ENCODE measurements around the gene PAM.
"Not testable (repeated sequence)": the region's sequence is repeated elsewhere in the genome, so short reads cannot be mapped to it uniquely, and the experiment has no call there.

Gene PAM

DNA sequence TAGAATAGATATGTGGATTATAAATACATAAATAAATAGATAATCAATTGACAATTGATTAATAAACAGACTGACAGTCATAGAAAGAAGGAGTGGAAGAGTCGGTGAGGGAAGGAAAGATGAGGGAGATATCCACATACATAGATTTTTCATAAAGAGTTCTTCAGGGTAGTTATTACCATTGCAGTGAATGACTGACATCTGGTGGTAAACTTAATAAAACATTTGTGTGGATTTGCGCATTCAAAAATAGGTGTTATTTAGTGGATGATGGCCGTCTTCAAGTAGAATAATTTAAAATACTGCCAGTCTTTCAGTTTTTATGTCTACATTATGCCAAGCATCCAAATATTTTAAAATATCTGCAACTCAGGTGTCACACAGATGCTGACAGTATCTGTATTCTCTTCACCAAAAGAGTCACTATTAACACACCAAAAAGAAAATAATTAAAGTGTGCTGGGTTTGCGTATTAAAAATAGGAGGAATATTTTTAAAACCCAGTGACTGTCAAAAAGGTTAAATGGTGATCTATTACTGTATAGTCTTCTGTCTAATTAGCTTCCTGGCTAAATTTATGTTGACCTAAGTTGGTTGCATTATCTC is 286.1 kb downstream of the PAM start:
- DNase-seq (ENCODE audit: low read depth) = peak; percentile 45
- TF ChIP-seq, protein P1, sequence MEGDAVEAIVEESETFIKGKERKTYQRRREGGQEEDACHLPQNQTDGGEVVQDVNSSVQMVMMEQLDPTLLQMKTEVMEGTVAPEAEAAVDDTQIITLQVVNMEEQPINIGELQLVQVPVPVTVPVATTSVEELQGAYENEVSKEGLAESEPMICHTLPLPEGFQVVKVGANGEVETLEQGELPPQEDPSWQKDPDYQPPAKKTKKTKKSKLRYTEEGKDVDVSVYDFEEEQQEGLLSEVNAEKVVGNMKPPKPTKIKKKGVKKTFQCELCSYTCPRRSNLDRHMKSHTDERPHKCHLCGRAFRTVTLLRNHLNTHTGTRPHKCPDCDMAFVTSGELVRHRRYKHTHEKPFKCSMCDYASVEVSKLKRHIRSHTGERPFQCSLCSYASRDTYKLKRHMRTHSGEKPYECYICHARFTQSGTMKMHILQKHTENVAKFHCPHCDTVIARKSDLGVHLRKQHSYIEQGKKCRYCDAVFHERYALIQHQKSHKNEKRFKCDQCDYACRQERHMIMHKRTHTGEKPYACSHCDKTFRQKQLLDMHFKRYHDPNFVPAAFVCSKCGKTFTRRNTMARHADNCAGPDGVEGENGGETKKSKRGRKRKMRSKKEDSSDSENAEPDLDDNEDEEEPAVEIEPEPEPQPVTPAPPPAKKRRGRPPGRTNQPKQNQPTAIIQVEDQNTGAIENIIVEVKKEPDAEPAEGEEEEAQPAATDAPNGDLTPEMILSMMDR (IDR thresholded peaks at IDR 0.05; ENCODE audit: insufficient read depth, low read depth, low read length, missing control alignments) = peak; percentile 23
- no peak overlapping the region for H3K4me3 ChIP-seq (ENCODE audit: low read depth, low read length)

GRCh38 chr5:103046706-103047105 is 291.6 kb downstream of the PAM start:
- H3K4me3 ChIP-seq (ENCODE audit: low read depth, low read length); DNase-seq (ENCODE audit: low read depth): not testable (repeated sequence)

DNA sequence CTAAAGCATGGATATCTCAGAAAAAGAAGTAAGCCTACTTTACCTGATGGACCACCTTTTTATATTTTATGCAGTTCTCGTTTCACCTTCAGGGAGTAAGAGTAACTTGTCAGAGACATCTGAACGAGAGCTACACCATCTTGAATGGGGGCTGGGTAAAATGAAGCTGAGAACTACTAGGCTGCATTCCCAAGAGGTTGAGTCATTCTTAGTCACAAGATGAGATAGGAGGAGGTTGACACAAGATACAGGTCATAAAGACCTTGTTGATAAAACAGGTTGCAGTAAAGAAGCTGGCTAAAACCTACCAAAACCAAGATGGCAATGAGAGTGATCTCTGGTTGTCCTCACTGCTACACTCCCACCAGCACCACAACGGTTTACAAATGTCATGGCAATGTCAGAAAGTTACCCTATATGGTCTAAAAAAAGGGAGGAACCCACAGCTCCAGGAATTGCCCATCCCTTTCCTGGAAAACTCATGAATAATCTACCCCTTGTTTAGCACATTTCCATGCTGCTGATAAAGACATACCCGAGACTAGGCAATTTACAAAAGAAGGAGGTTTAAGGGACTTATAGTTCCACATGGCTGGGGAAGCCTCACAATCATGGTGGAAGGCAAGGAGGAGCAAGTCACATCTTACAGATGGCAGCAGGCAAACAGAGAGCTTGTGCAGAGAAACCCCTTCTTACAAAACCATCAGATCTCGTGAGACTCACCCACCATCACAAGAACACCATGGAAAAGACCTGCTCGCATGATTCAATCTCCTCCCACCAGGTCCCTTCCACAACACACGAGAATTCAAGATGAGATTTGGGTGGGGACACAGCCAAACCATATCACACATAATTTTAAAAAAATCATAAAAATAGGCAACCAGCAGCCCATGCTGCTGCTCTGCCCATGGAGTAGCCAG is 302.4 kb downstream of the PAM start:
- TF ChIP-seq, protein P1 (IDR thresholded peaks at IDR 0.05; ENCODE audit: insufficient read depth, low read depth, low read length, missing control alignments) = no peak
- no peak overlapping the region for H3K4me3 ChIP-seq (ENCODE audit: low read depth, low read length)
- no peak for DNase-seq (ENCODE audit: low read depth)

- TF ChIP-seq, protein P1 (IDR thresholded peaks at IDR 0.05; ENCODE audit: insufficient read depth, low read depth, low read length, missing control alignments) = no peak
- no peak overlapping the region for H3K4me3 ChIP-seq (ENCODE audit: low read depth, low read length)
- DNase-seq (ENCODE audit: low read depth) = no peak
Measured at GRCh38 chr5:103059525-103059924, 304.4 kb downstream of the PAM start.

GRCh38 chr5:103060424-103060954 is 305.4 kb downstream of the PAM start:
- TF ChIP-seq, protein P1 (IDR thresholded peaks at IDR 0.05; ENCODE audit: insufficient read depth, low read depth, low read length, missing control alignments) = no peak
- no peak for DNase-seq (ENCODE audit: low read depth)
- no peak overlapping the region for H3K4me3 ChIP-seq (ENCODE audit: low read depth, low read length)

DNA sequence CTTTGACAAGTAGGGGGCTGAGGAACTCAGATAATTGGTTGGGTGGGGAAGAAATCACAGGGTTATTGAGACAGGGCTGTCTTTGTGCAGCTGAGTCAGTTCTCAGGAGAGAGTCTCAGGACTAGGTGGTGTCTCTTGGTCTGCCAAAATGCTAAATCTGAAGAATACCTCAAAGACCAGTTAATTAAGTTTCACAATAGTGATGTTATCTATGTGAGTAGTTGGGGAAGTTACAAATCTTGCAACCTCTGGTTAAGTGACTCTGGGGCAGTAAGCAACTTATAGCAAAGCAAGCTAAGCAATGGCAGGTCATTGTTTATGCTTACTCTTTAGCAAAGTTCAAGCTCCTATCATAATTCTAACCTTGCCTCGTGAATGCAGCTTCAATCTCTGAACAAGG is 311.2 kb downstream of the PAM start:
- no peak overlapping the region for H3K4me3 ChIP-seq (ENCODE audit: low read depth, low read length)
- DNase-seq (ENCODE audit: low read depth) = no peak
- TF ChIP-seq, protein P1 (IDR thresholded peaks at IDR 0.05; ENCODE audit: insufficient read depth, low read depth, low read length, missing control alignments) = no peak

DNA sequence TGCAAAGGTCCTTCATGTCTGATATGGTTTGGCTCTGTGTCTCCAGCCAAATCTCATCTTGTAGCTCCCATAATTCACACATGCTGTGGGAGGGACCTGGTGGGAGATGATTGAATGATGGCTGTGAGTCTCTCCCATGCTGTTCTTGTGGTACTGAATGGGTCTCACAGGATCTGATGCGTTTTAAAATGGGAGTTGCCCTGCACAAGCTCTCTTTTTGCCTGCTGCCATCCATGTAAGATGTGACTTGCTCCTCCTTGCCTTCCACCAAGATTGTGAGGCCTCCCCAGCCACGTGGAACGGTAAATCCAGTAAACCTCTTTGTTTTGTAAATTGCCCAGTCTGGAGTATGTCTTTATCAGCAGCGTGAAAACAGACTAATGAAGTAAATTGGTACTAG is 318.4 kb downstream of the PAM start:
- DNase-seq (ENCODE audit: low read depth); H3K4me3 ChIP-seq (ENCODE audit: low read depth, low read length): not testable (repeated sequence)

Data from GM12865 (cell line).